ENCODE data around the gene ATP8B4.

GRCh38 chr15:49979705-49980382, 139.2 kb downstream of the ATP8B4 start:
- TF ChIP-seq POLR2A (IDR thresholded peaks at IDR 0.05; ENCODE audit: low read depth, low read length) (no peak), TAF1 (IDR thresholded peaks at IDR 0.05; ENCODE audit: low read depth, low read length) (no peak), SPI1 (IDR thresholded peaks at IDR 0.05; ENCODE audit: low read depth, low read length) (no peak), POLR2AphosphoS5 (IDR thresholded peaks at IDR 0.05; ENCODE audit: low read depth, low read length) (no peak), PAX5 (IDR thresholded peaks at IDR 0.05; ENCODE audit: insufficient read depth, low read length, severe bottlenecking) (no peak), POU2F2 (IDR thresholded peaks at IDR 0.05; ENCODE audit: low read depth, low read length) (no peak)
